ENCODE measurements around the gene ZNF302.

The ZNF302 gene

GRCh38 chr19:34733746-34734536 lies 56.5 kb downstream of the ZNF302 start, which contains the start of gene ZNF181:
TSS of gene ZNF181 (plus strand) at chr19:34734243. CDS start at chr19:34735038, 795 bp downstream.
- TF ChIP-seq POLR2A (IDR thresholded peaks at IDR 0.05; ENCODE audit: low read depth, low read length) (peak; percentile 70; the same call in 1 of the 2 replicates), TAF1 (IDR thresholded peaks at IDR 0.05; ENCODE audit: borderline replicate concordance, low read depth, low read length) (no peak)
- FAIRE-seq (peak; percentile 87), DNase-seq (ENCODE audit: insufficient read length) (peak; percentile 76)

DNA sequence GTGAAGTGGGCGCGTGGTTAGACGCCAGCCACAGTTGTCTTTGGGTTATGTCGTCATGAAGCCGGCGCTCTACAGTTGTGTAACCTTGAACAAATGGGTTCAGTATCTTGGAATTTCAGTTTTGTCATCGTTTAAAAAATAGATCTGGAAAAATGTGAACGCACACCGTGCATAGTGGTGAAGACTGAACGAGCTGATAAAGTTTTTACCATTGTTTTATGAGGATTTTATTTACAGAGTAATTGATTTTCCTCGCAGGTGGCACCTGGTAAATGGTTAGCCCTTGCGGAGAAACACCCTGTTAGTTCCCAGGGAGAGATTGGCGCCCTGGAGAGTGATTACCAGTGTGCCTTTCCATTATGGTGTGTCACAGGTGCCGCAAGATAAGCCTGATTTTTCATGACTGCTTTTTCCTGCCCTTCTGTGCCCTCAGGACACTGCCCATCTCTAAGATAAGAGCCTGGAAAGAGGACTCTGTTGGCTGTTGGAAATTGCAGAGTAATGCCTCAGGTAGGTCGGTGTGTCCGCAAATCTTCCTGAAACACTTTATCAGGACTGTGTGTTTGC lies 57.1 kb downstream of the ZNF302 start:
- no peak for DNase-seq (ENCODE audit: insufficient read length)
- TF ChIP-seq POLR2A (IDR thresholded peaks at IDR 0.05; ENCODE audit: low read depth, low read length): no peak
- TF ChIP-seq TAF1 (IDR thresholded peaks at IDR 0.05; ENCODE audit: borderline replicate concordance, low read depth, low read length): no peak
- no peak for TF ChIP-seq POLR2AphosphoS5 (IDR thresholded peaks at IDR 0.05; ENCODE audit: low read depth, low read length)
- FAIRE-seq: no peak
